SK-N-SH treated with all-trans-retinoic acid at 6 μM for 48 hours (cell line): Measurements from ENCODE around the gene MFSD6.

Source experiments
- ARNTL ChIP-seq: fragments of 450-650 bp; formaldehyde crosslinking; IDR thresholded peaks from 2 replicates; pipeline ENCODE4 v1.5.0; 2020; ENCODE audit warnings: low read depth, mild to moderate bottlenecking, moderate library complexity, borderline replicate concordance
- BACH2 ChIP-seq: fragments of 250-450 bp; sonication (Bioruptor Pico); IDR thresholded peaks from 2 replicates; pipeline ENCODE4 v1.9.0; 2021; ENCODE audit warnings: mild to moderate bottlenecking, borderline replicate concordance
- CREB5 ChIP-seq: fragments of 250-450 bp; sonication (Bioruptor Pico); IDR thresholded peaks from 2 replicates; pipeline ENCODE4 v1.5.1; 2020; ENCODE audit warnings: low read depth, mild to moderate bottlenecking, moderate library complexity
- ISL1 ChIP-seq: fragments of 250-450 bp; sonication (Bioruptor Pico); IDR thresholded peaks from 2 replicates; pipeline ENCODE4 v2.1.2; 2022; ENCODE audit warnings: mild to moderate bottlenecking, moderate library complexity
- PPARA ChIP-seq: fragments of 250-450 bp; sonication (Bioruptor Pico); IDR thresholded peaks from 2 replicates; pipeline ENCODE4 v1.5.0; 2020; ENCODE audit warnings: mild to moderate bottlenecking, borderline replicate concordance
- RARB ChIP-seq: fragments of 250-450 bp; sonication (Bioruptor Pico); IDR thresholded peaks from 2 replicates; pipeline ENCODE4 v1.8.0; 2021; ENCODE audit warnings: mild to moderate bottlenecking, moderate library complexity
- SNAI2 ChIP-seq: fragments of 250-450 bp; sonication (Bioruptor Pico); IDR thresholded peaks from 2 replicates; pipeline ENCODE4 v1.5.0; 2020; ENCODE audit warnings: mild to moderate bottlenecking, moderate library complexity
- TCF4 ChIP-seq: fragments of 250-450 bp; sonication (Bioruptor Pico); IDR thresholded peaks from 2 replicates; pipeline ENCODE4 v1.8.0; 2021; ENCODE audit warnings: mild to moderate bottlenecking, moderate library complexity, borderline replicate concordance
- ZC3H10 ChIP-seq: fragments of 250-450 bp; sonication (Bioruptor Pico); IDR thresholded peaks from 2 replicates; pipeline ENCODE4 v1.5.1; 2021; ENCODE audit warnings: mild to moderate bottlenecking, moderate library complexity
- ZFP3 ChIP-seq: fragments of 250-450 bp; sonication (Bioruptor Pico); IDR thresholded peaks from 2 replicates; pipeline ENCODE4 v1.5.0; 2020; ENCODE audit warnings: mild to moderate bottlenecking, moderate library complexity
- ZFP30 ChIP-seq: fragments of 450-650 bp; formaldehyde crosslinking; IDR thresholded peaks from 2 replicates; pipeline ENCODE4 v1.5.0; 2022; ENCODE audit warnings: mild to moderate bottlenecking, moderate library complexity
- TF ChIP-seq, protein P1 (sequence below): fragments of 250-450 bp; sonication (Bioruptor Pico); IDR thresholded peaks from 2 replicates; pipeline ENCODE4 v1.8.0; 2020; ENCODE audit warnings: mild to moderate bottlenecking, moderate library complexity, borderline replicate concordance

DNA sequence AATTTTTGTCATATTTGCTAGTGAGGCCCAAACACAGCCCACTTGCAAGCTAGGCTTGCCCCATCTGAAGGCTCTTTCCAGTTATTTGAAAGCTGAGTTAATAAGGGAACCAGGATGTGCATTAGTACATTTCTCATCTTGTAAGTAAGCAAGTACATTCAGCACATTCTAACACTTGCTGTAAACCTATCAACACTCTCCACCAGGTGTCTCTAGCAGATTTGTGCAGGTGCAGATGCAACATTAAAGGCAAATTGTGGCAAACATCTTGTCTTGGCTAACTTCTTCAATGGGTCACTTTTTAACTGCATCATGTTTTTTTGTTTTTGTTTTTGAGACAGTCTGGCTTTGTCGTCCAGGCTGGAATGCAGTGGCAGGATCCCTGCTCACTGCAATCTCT, 25.3 kb upstream of the MFSD6 start:
- no peak for TF ChIP-seq BACH2 (CRISPR knock-in tag)
- no peak for TF ChIP-seq ZFP3 (CRISPR knock-in tag)
- TF ChIP-seq ARNTL (CRISPR knock-in tag), result no peak
- no peak for TF ChIP-seq RARB
- no peak for TF ChIP-seq TCF4 (CRISPR knock-in tag)
- TF ChIP-seq CREB5 (CRISPR knock-in tag), result no peak
- TF ChIP-seq ZFP30, result no peak
- no peak for TF ChIP-seq ZC3H10 (CRISPR knock-in tag)
- no peak for TF ChIP-seq PPARA (CRISPR knock-in tag)
- no peak for TF ChIP-seq ISL1
- TF ChIP-seq, protein P1, sequence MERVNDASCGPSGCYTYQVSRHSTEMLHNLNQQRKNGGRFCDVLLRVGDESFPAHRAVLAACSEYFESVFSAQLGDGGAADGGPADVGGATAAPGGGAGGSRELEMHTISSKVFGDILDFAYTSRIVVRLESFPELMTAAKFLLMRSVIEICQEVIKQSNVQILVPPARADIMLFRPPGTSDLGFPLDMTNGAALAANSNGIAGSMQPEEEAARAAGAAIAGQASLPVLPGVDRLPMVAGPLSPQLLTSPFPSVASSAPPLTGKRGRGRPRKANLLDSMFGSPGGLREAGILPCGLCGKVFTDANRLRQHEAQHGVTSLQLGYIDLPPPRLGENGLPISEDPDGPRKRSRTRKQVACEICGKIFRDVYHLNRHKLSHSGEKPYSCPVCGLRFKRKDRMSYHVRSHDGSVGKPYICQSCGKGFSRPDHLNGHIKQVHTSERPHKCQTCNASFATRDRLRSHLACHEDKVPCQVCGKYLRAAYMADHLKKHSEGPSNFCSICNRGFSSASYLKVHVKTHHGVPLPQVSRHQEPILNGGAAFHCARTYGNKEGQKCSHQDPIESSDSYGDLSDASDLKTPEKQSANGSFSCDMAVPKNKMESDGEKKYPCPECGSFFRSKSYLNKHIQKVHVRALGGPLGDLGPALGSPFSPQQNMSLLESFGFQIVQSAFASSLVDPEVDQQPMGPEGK (CRISPR knock-in tag), result no peak
- TF ChIP-seq SNAI2 (CRISPR knock-in tag), result no peak
